HCT116 (cell line): ENCODE data around the gene TEX2. TPM values are rescaled to one million over a fixed set of nuclear protein-coding genes. Genes with fewer than 3 reads are reported as not detected.

Experiments
- ATAC-seq: fragments of 200-7000 bp; cut with Tn5 transposase; 2 replicates; pipeline ENCODE4 v1.9.1; 2020; ENCODE audit warnings: mild to moderate bottlenecking, moderate library complexity
- BruUV-seq: library from RNA; stranded (reverse); fragments of 400-500 nt; replicated peaks from 2 replicates; lab custom pipeline; 2021; lab: Mats Ljungman, UMichigan
- CTCF ChIA-PET: fragments of 300-600 bp; sonication (Branson Sonifier 250); formaldehyde crosslinking; loops from one replicate; lab custom pipeline; 2021; ENCODE audit warnings: antibody characterized with exemption; lab: Charles Lee
- POLR2A ChIA-PET: fragments of 300-600, 350-600 bp; sonication (Branson Sonifier 250); formaldehyde crosslinking; loops from one replicate; lab custom pipeline; 2021; ENCODE audit warnings: antibody characterized with exemption; lab: Charles Lee
- RAD21 ChIA-PET, 2 experiments: fragments of 300-600 bp; sonication (Branson Sonifier 250); formaldehyde crosslinking; loops; one replicate each; lab custom pipeline; 2023; ENCODE audit warnings: low total read pairs in 2 of 2; ENCODE audit not compliant: uncharacterized antibody in 2 of 2, unreplicated experiment in 2 of 2, low non-redundant PET in 1 of 2; lab: Charles Lee
- DNase-seq: peaks from one replicate; pipeline ENCODE4 v3.0.0-alpha.2; 2010; ENCODE audit warnings: low read depth, low spot score
- H2AFZ ChIP-seq: fragments of 200-600 bp; shearing (Covaris generic), sonication (generic); 2 replicates; pipeline ENCODE4 v1.6.1; 2017; ENCODE audit warnings: low read depth, mixed run types, mixed read lengths, antibody characterized with exemption, low read length; ENCODE audit not compliant: poor library complexity, severe bottlenecking
- H3K27ac ChIP-seq: 2 replicates; pipeline ENCODE4 v1.5.1; 2012; ENCODE audit warnings: low read depth, low read length
- H3K27me3 ChIP-seq: fragments of 200-600 bp; sonication (generic); 2 replicates; pipeline ENCODE4 v1.6.1; 2016; ENCODE audit warnings: mixed run types, low read length, mixed read lengths; ENCODE audit not compliant: insufficient read depth
- H3K36me3 ChIP-seq, 2 experiments: fragments of 200-500 bp in 1 of 2; fragments of 200-600 bp in 1 of 2; sonication (Bioruptor generic) in 1 of 2; sonication (generic) in 1 of 2; 2 replicates each; pipeline versions ENCODE4 v1.5.1 to v1.6.1; 2014 to 2016; ENCODE audit warnings: low read length in 2 of 2, inconsistent platforms in 1 of 2, mixed read lengths in 1 of 2, mixed run types in 1 of 2; ENCODE audit not compliant: insufficient read depth in 2 of 2, control insufficient read depth in 1 of 2
- H3K4me1 ChIP-seq, 2 experiments: fragments of 200-600 bp in 1 of 2; sonication (generic) in 1 of 2; 2 replicates each; pipeline versions ENCODE4 v1.5.1 to v1.6.1; 2012 to 2017; ENCODE audit warnings: low read length in 2 of 2, inconsistent platforms in 1 of 2, mild to moderate bottlenecking in 1 of 2, mixed read lengths in 1 of 2, mixed run types in 1 of 2, moderate library complexity in 1 of 2; ENCODE audit not compliant: insufficient read depth in 2 of 2, control insufficient read depth in 1 of 2
- H3K4me2 ChIP-seq: fragments of 200-600 bp; sonication (generic); 2 replicates; pipeline ENCODE4 v1.6.1; 2017; ENCODE audit warnings: mixed run types, low read length, mixed read lengths
- H3K4me3 ChIP-seq, 2 experiments: fragments of 200-600 bp in 1 of 2; sonication (generic) in 1 of 2; replicated peaks in 1 of 2; 2 replicates each; pipeline ENCODE4 v1.5.1; 2011 to 2016; ENCODE audit warnings: low read length in 2 of 2, control low read depth in 1 of 2, low read depth in 1 of 2, mild to moderate bottlenecking in 1 of 2, mixed read lengths in 1 of 2, mixed run types in 1 of 2
- H3K79me2 ChIP-seq: fragments of 200-600 bp; sonication (generic); 2 replicates; pipeline ENCODE4 v1.6.1; 2017; ENCODE audit warnings: mild to moderate bottlenecking, mixed run types, low read length, moderate library complexity, mixed read lengths; ENCODE audit not compliant: insufficient read depth
- H3K9ac ChIP-seq: fragments of 200-600 bp; sonication (generic); 2 replicates; pipeline ENCODE4 v1.6.1; 2016; ENCODE audit warnings: low read length, mixed read lengths
- H3K9me2 ChIP-seq: fragments of 200-600 bp; sonication (generic), shearing (Covaris generic); 2 replicates; pipeline ENCODE4 v1.6.1; 2017; ENCODE audit warnings: mixed run types, mild to moderate bottlenecking, moderate library complexity; ENCODE audit not compliant: insufficient read depth
- H3K9me3 ChIP-seq, 2 experiments: fragments of 200-500 bp in 1 of 2; fragments of 200-600 bp in 1 of 2; sonication (Bioruptor generic) in 1 of 2; sonication (generic) in 1 of 2; 2 replicates each; pipeline ENCODE4 v1.6.1; 2014 to 2017; ENCODE audit warnings: low read length in 2 of 2, mixed read lengths in 2 of 2, inconsistent platforms in 1 of 2, low read depth in 1 of 2, mild to moderate bottlenecking in 1 of 2, mixed run types in 1 of 2, moderate library complexity in 1 of 2; ENCODE audit not compliant: control insufficient read depth in 1 of 2, insufficient read depth in 1 of 2
- H4K20me1 ChIP-seq: fragments of 200-600 bp; sonication (generic), shearing (Covaris generic); 2 replicates; pipeline ENCODE4 v1.6.1; 2017; ENCODE audit warnings: mixed run types, mild to moderate bottlenecking, moderate library complexity; ENCODE audit not compliant: insufficient read depth
- CBX3 ChIP-seq: IDR thresholded peaks from 2 replicates; pipeline ENCODE4 v1.6.1; 2012; ENCODE audit warnings: low read depth
- EGR1 ChIP-seq: IDR thresholded peaks from 2 replicates; pipeline ENCODE4 v1.6.1; 2012; ENCODE audit warnings: low read depth
- ELF1 ChIP-seq: IDR thresholded peaks from 2 replicates; pipeline ENCODE4 v1.6.1; 2012; ENCODE audit warnings: low read depth, borderline replicate concordance
- EZH2 ChIP-seq: fragments of 200-600 bp; sonication (generic); IDR thresholded peaks from 2 replicates; pipeline ENCODE4 v1.6.1; 2017; ENCODE audit warnings: antibody characterized with exemption, mixed run types
- EZH2phosphoT487 ChIP-seq: fragments of 200-600 bp; IDR thresholded peaks from 2 replicates; pipeline ENCODE4 v1.6.1; 2018; ENCODE audit warnings: antibody characterized with exemption, borderline replicate concordance
- FOSL1 ChIP-seq: IDR thresholded peaks from 2 replicates; pipeline ENCODE4 v1.6.1; 2012; ENCODE audit warnings: low read depth
- JUND ChIP-seq: IDR thresholded peaks from 2 replicates; pipeline ENCODE4 v1.6.1; 2012
- POLR2AphosphoS5 ChIP-seq: IDR thresholded peaks from 2 replicates; pipeline ENCODE4 v1.6.1; 2011; ENCODE audit warnings: mild to moderate bottlenecking, low read depth, low read length, moderate library complexity
- RAD21 ChIP-seq: IDR thresholded peaks from 2 replicates; pipeline ENCODE4 v1.6.1; 2012; ENCODE audit warnings: low read depth, mild to moderate bottlenecking
- REST ChIP-seq: IDR thresholded peaks from 2 replicates; pipeline ENCODE4 v1.6.1; 2012; ENCODE audit warnings: low read depth
- SIN3A ChIP-seq: IDR thresholded peaks from 2 replicates; pipeline ENCODE4 v1.6.1; 2012; ENCODE audit warnings: low read depth
- SP1 ChIP-seq: IDR thresholded peaks from 2 replicates; pipeline ENCODE4 v1.6.1; 2012; ENCODE audit warnings: low read depth
- YY1 ChIP-seq: IDR thresholded peaks from 2 replicates; pipeline ENCODE4 v1.6.1; 2011; ENCODE audit warnings: low read length, low read depth, moderate library complexity, mild to moderate bottlenecking; ENCODE audit not compliant: insufficient replicate concordance; ENCODE audit errors: extremely low read depth
- ZBTB33 ChIP-seq: IDR thresholded peaks from 2 replicates; pipeline ENCODE4 v1.6.1; 2011; ENCODE audit warnings: mild to moderate bottlenecking, low read length, moderate library complexity; ENCODE audit not compliant: insufficient replicate concordance; ENCODE audit errors: extremely low read depth
- ZNF274 ChIP-seq: fragments of 200-500 bp; sonication (Bioruptor generic); IDR thresholded peaks from 2 replicates; pipeline ENCODE4 v1.6.1; 2014; ENCODE audit warnings: mild to moderate bottlenecking, low read depth, low read length, inconsistent platforms
- intact Hi-C: fragments of 100-400 bp; cut with micrococcal nuclease; formaldehyde crosslinking; loops from 2 replicates; pipeline ENCODE4 v1.10.0; 2022
- total RNA-seq: library from RNA; stranded (reverse); gene quantifications from one replicate; pipeline ENCODE4 v1.2.1, GENCODE V29; 2021; ENCODE audit not compliant: unreplicated experiment
- TF ChIP-seq, protein P1 (sequence below): IDR thresholded peaks from 2 replicates; pipeline ENCODE4 v1.6.1; 2012
- TF ChIP-seq, protein P2 (sequence below), 3 experiments: fragments of 200-600 bp in 1 of 3; sonication (generic) in 1 of 3; IDR thresholded peaks in 2 of 3; conservative IDR thresholded peaks in 1 of 3; 2 replicates each; pipeline ENCODE4 v1.5.1; 2012 to 2017; ENCODE audit warnings: low read depth in 2 of 3, low read length in 2 of 3, antibody characterized with exemption in 1 of 3, borderline replicate concordance in 1 of 3, control low read depth in 1 of 3, mild to moderate bottlenecking in 1 of 3, mixed read lengths in 1 of 3, mixed run types in 1 of 3, moderate library complexity in 1 of 3; ENCODE audit not compliant: insufficient read depth in 1 of 3
- TF ChIP-seq, protein P3 (sequence below): IDR thresholded peaks from 2 replicates; pipeline ENCODE4 v1.6.1; 2012

The TEX2 gene
- total RNA-seq, 1 experiment from 2014 or later, result 24.6 TPM

DNA sequence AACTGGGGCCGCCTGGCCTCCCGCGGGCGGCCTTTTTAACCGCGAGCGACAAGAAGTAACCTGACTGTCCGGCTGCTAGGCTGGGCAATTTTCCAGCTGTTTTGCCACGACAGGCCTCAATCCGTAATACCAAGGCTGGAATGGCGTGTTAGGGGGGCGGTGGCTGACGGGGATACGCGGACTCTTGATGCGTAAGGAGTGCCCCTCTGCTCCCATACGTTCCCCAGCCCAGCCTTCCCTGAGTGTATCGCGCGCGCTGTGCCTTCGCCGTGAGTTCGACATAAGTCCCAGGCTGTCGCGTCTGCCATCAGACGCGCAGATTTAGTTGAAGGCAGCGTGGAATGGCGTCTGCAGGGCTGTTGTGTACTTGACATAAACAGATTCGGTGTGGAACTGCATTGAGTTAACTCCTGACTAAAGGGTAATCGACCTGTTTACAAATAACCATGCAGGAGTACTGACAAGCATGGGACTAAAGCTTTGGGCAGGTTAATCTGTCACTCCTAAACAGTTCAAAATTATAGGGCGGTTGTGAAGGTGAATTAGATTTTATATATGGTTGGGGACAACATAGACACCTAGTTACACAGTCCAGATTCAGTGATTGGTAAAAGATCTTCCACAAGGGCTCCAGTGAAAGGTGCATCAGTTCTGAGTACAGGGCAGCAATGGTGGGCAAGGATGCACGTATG lies 116.5 kb downstream of the TEX2 start:
- H3K36me3 ChIP-seq, result peaks cover 0 to 11% of the 10 kb centered on the region in 2 experiments; a peak in 1 of 4 replicates
- no TSS peak for BruUV-seq
- ChIA-PET CTCF (interaction anchor here (1.3 to 3.0 kb wide), 3 partner anchors 13 to 135 kb away, joined by 10 to 26 read pairs (median 26); no protein-coding TSS in a partner anchor), POLR2A (interaction anchor here (0.6 to 4.8 kb wide), 22 partner anchors 11 to 185 kb away, joined by 3 to 57 read pairs (median 6); partner anchors contain the start of genes ERN1 and TEX2), RAD21 (no interaction called here)
- no peaks in the 10 kb centered on the region for H3K27me3 ChIP-seq
- H4K20me1 ChIP-seq, result no peaks in the 10 kb centered on the region
- intact Hi-C loops, result loop anchor here (5.0 to 10.0 kb wide), 3 partner anchors 116 to 348 kb away; partner anchors contain the start of genes POLG2 and TEX2
- no peak overlapping the region for H2AFZ ChIP-seq
- H3K4me2 ChIP-seq, result peak overlapping the region; percentile 89
- peak; percentile 27 for ATAC-seq
- peaks cover 6 to 29% of the 10 kb centered on the region in 2 experiments; a peak in 3 of 4 replicates for H3K4me1 ChIP-seq
- H3K27ac ChIP-seq, result peak overlapping the region; percentile 95
- peaks cover 12% of the 10 kb centered on the region; the same call in 1 of the 2 replicates for H3K79me2 ChIP-seq
- DNase-seq, result no peak
- H3K9ac ChIP-seq, result peak overlapping the region; percentile 96
- no peaks in the 10 kb centered on the region for H3K9me2 ChIP-seq
- H3K9me3 ChIP-seq, result no peaks in the 10 kb centered on the region
- H3K4me3 ChIP-seq, result peak overlapping the region; percentile 74 to 88
- TF ChIP-seq FOSL1, result peak; percentile 17
- peak; percentile 42 for TF ChIP-seq SIN3A
- no peak for TF ChIP-seq ZNF274
- TF ChIP-seq EGR1, result 0 out of 2 replicates have a peak, but pooled peaks have one; percentile 23
- TF ChIP-seq YY1, result peak; percentile 29
- no peak for TF ChIP-seq ELF1
- no peak for TF ChIP-seq RAD21
- TF ChIP-seq POLR2AphosphoS5, result no peak; the same call in 1 of the 2 replicates
- TF ChIP-seq, protein P1, sequence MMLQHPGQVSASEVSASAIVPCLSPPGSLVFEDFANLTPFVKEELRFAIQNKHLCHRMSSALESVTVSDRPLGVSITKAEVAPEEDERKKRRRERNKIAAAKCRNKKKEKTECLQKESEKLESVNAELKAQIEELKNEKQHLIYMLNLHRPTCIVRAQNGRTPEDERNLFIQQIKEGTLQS, result no peak
- TF ChIP-seq EZH2phosphoT487, result no peak
- TF ChIP-seq JUND, result peak; percentile 75
- no peak for TF ChIP-seq ZBTB33
- no peak for TF ChIP-seq REST
- no peak for TF ChIP-seq EZH2
- TF ChIP-seq CBX3, result no peak
- TF ChIP-seq, protein P2, sequence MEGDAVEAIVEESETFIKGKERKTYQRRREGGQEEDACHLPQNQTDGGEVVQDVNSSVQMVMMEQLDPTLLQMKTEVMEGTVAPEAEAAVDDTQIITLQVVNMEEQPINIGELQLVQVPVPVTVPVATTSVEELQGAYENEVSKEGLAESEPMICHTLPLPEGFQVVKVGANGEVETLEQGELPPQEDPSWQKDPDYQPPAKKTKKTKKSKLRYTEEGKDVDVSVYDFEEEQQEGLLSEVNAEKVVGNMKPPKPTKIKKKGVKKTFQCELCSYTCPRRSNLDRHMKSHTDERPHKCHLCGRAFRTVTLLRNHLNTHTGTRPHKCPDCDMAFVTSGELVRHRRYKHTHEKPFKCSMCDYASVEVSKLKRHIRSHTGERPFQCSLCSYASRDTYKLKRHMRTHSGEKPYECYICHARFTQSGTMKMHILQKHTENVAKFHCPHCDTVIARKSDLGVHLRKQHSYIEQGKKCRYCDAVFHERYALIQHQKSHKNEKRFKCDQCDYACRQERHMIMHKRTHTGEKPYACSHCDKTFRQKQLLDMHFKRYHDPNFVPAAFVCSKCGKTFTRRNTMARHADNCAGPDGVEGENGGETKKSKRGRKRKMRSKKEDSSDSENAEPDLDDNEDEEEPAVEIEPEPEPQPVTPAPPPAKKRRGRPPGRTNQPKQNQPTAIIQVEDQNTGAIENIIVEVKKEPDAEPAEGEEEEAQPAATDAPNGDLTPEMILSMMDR (IDR thresholded peaks at IDR 0.05 in 2 of 3, conservative IDR thresholded peaks at IDR 0.05 in 1 of 3; ENCODE audit: borderline replicate concordance in 1 of 3, insufficient read depth in 1 of 3, low read depth in 2 of 3, low read length in 2 of 3), result no peak
- TF ChIP-seq SP1, result peak; percentile 40; the same call in 1 of the 2 replicates
- TF ChIP-seq, protein P3, sequence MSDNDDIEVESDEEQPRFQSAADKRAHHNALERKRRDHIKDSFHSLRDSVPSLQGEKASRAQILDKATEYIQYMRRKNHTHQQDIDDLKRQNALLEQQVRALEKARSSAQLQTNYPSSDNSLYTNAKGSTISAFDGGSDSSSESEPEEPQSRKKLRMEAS, result peak; percentile 13; the same call in 1 of the 2 replicates
